ENCODE measurements around the gene RPL4. TPM values are rescaled to one million over a fixed set of nuclear protein-coding genes. Genes with fewer than 3 reads are reported as not detected.

RPL4 gene
- total and polyA plus RNA-seq, 9 of the 15 experiments (the other 6 are each of a cell fraction or from before 2014, with no cell fraction given), result 2,055 to 7,760 (median 5,069) TPM

DNA sequence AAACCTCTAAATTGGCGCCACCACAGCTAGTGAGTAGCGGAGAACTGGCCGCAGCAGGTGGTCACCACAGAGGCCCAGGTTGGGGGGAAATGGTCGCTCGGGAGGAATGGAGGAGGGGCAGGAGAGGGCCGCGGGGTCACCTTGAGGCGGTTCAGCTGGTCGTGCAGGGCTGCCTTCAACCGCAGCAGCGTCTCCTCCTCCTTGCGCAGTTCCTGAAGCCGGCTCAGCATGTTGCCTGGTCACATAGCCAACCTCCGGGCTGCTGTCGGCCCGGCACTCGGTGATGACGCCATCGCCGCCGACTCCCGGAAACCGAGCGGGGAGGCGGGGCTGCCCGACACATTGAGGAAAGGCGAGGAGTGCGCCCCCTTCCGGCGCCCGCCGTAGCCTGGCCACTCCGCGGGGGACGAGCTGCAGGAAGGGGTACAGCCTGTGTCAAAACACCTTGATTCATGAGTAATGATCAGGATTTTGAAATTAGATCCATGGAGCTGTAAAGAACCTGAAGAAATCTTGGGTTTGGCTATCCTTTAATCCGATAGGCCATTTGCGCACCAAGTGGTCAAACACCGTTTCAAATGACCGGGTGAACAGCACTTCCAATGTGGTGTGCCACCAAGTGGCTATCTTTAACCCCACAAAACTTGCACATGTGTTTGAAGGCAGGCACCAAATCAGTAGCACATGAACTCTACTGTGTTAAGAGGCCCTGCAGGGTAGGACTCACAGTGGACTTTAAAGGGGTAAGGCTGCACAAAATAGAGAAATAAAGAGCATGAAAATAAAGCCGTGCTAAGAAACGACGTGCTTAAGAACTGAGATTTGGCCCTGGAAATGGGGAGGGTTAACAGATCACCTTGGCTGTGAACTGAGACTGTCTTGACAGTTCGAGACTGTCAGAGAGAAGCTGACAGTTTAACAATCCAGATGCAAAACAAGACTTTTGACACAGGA is 6.9 kb downstream of the RPL4 start, which contains the start of gene SNAPC5 (continued):
- TF ChIP-seq, protein P1, sequence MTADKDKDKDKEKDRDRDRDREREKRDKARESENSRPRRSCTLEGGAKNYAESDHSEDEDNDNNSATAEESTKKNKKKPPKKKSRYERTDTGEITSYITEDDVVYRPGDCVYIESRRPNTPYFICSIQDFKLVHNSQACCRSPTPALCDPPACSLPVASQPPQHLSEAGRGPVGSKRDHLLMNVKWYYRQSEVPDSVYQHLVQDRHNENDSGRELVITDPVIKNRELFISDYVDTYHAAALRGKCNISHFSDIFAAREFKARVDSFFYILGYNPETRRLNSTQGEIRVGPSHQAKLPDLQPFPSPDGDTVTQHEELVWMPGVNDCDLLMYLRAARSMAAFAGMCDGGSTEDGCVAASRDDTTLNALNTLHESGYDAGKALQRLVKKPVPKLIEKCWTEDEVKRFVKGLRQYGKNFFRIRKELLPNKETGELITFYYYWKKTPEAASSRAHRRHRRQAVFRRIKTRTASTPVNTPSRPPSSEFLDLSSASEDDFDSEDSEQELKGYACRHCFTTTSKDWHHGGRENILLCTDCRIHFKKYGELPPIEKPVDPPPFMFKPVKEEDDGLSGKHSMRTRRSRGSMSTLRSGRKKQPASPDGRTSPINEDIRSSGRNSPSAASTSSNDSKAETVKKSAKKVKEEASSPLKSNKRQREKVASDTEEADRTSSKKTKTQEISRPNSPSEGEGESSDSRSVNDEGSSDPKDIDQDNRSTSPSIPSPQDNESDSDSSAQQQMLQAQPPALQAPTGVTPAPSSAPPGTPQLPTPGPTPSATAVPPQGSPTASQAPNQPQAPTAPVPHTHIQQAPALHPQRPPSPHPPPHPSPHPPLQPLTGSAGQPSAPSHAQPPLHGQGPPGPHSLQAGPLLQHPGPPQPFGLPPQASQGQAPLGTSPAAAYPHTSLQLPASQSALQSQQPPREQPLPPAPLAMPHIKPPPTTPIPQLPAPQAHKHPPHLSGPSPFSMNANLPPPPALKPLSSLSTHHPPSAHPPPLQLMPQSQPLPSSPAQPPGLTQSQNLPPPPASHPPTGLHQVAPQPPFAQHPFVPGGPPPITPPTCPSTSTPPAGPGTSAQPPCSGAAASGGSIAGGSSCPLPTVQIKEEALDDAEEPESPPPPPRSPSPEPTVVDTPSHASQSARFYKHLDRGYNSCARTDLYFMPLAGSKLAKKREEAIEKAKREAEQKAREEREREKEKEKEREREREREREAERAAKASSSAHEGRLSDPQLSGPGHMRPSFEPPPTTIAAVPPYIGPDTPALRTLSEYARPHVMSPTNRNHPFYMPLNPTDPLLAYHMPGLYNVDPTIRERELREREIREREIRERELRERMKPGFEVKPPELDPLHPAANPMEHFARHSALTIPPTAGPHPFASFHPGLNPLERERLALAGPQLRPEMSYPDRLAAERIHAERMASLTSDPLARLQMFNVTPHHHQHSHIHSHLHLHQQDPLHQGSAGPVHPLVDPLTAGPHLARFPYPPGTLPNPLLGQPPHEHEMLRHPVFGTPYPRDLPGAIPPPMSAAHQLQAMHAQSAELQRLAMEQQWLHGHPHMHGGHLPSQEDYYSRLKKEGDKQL (CRISPR knock-in tag; IDR thresholded peaks at IDR 0.05; ENCODE audit: borderline replicate concordance), result no peak
- TF ChIP-seq, protein P2, sequence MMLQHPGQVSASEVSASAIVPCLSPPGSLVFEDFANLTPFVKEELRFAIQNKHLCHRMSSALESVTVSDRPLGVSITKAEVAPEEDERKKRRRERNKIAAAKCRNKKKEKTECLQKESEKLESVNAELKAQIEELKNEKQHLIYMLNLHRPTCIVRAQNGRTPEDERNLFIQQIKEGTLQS (IDR thresholded peaks at IDR 0.05), result peak; percentile 91
- TF ChIP-seq, protein P2 (CRISPR knock-in tag; conservative IDR thresholded peaks at IDR 0.05), result peak; percentile 66; the same call in 1 of the 2 replicates
- TF ChIP-seq RBM17 (IDR thresholded peaks at IDR 0.05; ENCODE audit: borderline replicate concordance, low read depth, low read length) (no peak), GABPB1 (CRISPR knock-in tag; IDR thresholded peaks at IDR 0.05) (peak; percentile 91), RBM34 (IDR thresholded peaks at IDR 0.05; ENCODE audit: borderline replicate concordance, insufficient read depth, low read length) (no peak), ZNF175 (CRISPR knock-in tag; IDR thresholded peaks at IDR 0.05; ENCODE audit: low read depth) (no peak), RAD51 (IDR thresholded peaks at IDR 0.05; ENCODE audit: borderline replicate concordance, low read depth) (0 out of 2 replicates have a peak, but pooled peaks have one; percentile 18), SLC30A9 (CRISPR knock-in tag; IDR thresholded peaks at IDR 0.05) (no peak), SMARCE1 (IDR thresholded peaks at IDR 0.05) (no peak), KLF16 (IDR thresholded peaks at IDR 0.05) (peak; percentile 61; the same call in 1 of the 2 replicates), ZNF644 (tag; IDR thresholded peaks at IDR 0.05; ENCODE audit: low read depth) (no peak), ZNF79 (CRISPR knock-in tag; IDR thresholded peaks at IDR 0.05; ENCODE audit: low read depth) (no peak), FOXA1 (IDR thresholded peaks at IDR 0.05; ENCODE audit: borderline replicate concordance) (no peak), COPS2 (conservative IDR thresholded peaks at IDR 0.05) (no peak), ELF2 (CRISPR knock-in tag; IDR thresholded peaks at IDR 0.05) (peak; percentile 97), SREBF2 (CRISPR knock-in tag; IDR thresholded peaks at IDR 0.05) (no peak)
- TF ChIP-seq, protein P3, sequence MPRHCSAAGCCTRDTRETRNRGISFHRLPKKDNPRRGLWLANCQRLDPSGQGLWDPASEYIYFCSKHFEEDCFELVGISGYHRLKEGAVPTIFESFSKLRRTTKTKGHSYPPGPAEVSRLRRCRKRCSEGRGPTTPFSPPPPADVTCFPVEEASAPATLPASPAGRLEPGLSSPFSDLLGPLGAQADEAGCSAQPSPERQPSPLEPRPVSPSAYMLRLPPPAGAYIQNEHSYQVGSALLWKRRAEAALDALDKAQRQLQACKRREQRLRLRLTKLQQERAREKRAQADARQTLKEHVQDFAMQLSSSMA (CRISPR knock-in tag; IDR thresholded peaks at IDR 0.05), result 0 out of 2 replicates have a peak, but pooled peaks have one; percentile 14
- TF ChIP-seq, protein P4, sequence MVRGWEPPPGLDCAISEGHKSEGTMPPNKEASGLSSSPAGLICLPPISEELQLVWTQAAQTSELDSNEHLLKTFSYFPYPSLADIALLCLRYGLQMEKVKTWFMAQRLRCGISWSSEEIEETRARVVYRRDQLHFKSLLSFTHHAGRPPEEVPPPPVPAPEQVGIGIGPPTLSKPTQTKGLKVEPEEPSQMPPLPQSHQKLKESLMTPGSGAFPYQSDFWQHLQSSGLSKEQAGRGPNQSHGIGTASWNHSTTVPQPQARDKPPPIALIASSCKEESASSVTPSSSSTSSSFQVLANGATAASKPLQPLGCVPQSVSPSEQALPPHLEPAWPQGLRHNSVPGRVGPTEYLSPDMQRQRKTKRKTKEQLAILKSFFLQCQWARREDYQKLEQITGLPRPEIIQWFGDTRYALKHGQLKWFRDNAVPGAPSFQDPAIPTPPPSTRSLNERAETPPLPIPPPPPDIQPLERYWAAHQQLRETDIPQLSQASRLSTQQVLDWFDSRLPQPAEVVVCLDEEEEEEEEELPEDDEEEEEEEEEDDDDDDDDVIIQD (CRISPR knock-in tag; IDR thresholded peaks at IDR 0.05), result no peak
